ENCODE measurements around the gene SNX2. TPM values are rescaled to one million over a fixed set of nuclear protein-coding genes. Genes with fewer than 3 reads are reported as not detected.

Gene SNX2
- total RNA-seq, 2 experiments from 2014 or later = 46.0 to 46.5 TPM

GRCh38 chr5:122871661-122872060, 96.8 kb downstream of the SNX2 start:
- ATAC-seq (ENCODE audit: poor library complexity) (no peak), DNase-seq (no peak)
- Mint-ChIP-seq H3K4me3 (no peak overlapping the region), H3K4me1 (ENCODE audit: low read depth) (no peaks in the 10 kb centered on the region), H3K36me3 (ENCODE audit: low read depth) (no peaks in the 10 kb centered on the region), H3K27me3 (no peaks in the 10 kb centered on the region), H3K27ac (no peak overlapping the region), H3K9me3 (no peaks in the 10 kb centered on the region)
- ChIA-PET POLR2A (no interaction called here), CTCF (no interaction called here)
- Histone ChIP-seq H3K27ac (ENCODE audit: low read depth in 1 of 2, low read length in 2 of 2) (no peak overlapping the region), H3K9me3 (ENCODE audit: control insufficient read depth in 1 of 2, insufficient read depth in 1 of 2, low read length in 2 of 2) (no peaks in the 10 kb centered on the region), H3K36me3 (ENCODE audit: insufficient read depth, low read length) (no peaks in the 10 kb centered on the region), H3K4me3 (ENCODE audit: low read length) (no peak overlapping the region), H3K27me3 (ENCODE audit: control insufficient read depth in 1 of 2, insufficient read depth in 2 of 2, low read length in 2 of 2) (no peaks in the 10 kb centered on the region), H3K4me1 (ENCODE audit: insufficient read depth, low read length) (no peaks in the 10 kb centered on the region)
- TF ChIP-seq CTCF (IDR thresholded peaks at IDR 0.05) = no peak
- intact Hi-C loops (cut with DNase I, micrococcal nuclease) = no loop called here

- no peaks in the 10 kb centered on the region for H3K4me1 Mint-ChIP-seq (ENCODE audit: low read depth)
- H3K4me1 ChIP-seq (ENCODE audit: insufficient read depth, low read length) = no peaks in the 10 kb centered on the region
- H3K27me3 Mint-ChIP-seq = no peaks in the 10 kb centered on the region
- H3K36me3 Mint-ChIP-seq (ENCODE audit: low read depth) = no peaks in the 10 kb centered on the region
- H3K27ac Mint-ChIP-seq = no peak overlapping the region
- no peak overlapping the region for H3K27ac ChIP-seq (ENCODE audit: low read depth in 1 of 2, low read length in 2 of 2)
- H3K36me3 ChIP-seq (ENCODE audit: insufficient read depth, low read length) = no peaks in the 10 kb centered on the region
- no peaks in the 10 kb centered on the region for H3K27me3 ChIP-seq (ENCODE audit: control insufficient read depth in 1 of 2, insufficient read depth in 2 of 2, low read length in 2 of 2)
- ATAC-seq (ENCODE audit: poor library complexity) = no peak
- ChIA-PET CTCF (no interaction called here), POLR2A (no interaction called here)
- no peak overlapping the region for H3K4me3 ChIP-seq (ENCODE audit: low read length)
- DNase-seq = no peak
- no peaks in the 10 kb centered on the region for H3K9me3 ChIP-seq (ENCODE audit: control insufficient read depth in 1 of 2, insufficient read depth in 1 of 2, low read length in 2 of 2)
- H3K9me3 Mint-ChIP-seq = no peaks in the 10 kb centered on the region
- H3K4me3 Mint-ChIP-seq = no peak overlapping the region
- intact Hi-C loops (cut with DNase I, micrococcal nuclease) = no loop called here
- TF ChIP-seq CTCF (IDR thresholded peaks at IDR 0.05) = no peak
Observed at GRCh38 chr5:122874179-122874875, 99.4 kb downstream of the SNX2 start.

GRCh38 chr5:122877518-122877917, 102.6 kb downstream of the SNX2 start:
- TF ChIP-seq CTCF (IDR thresholded peaks at IDR 0.05) = no peak
- Histone ChIP-seq H3K4me3 (ENCODE audit: low read length) (no peak overlapping the region), H3K9me3 (ENCODE audit: control insufficient read depth in 1 of 2, insufficient read depth in 1 of 2, low read length in 2 of 2) (no peaks in the 10 kb centered on the region), H3K4me1 (ENCODE audit: insufficient read depth, low read length) (no peaks in the 10 kb centered on the region), H3K36me3 (ENCODE audit: insufficient read depth, low read length) (no peaks in the 10 kb centered on the region), H3K27ac (ENCODE audit: low read depth in 1 of 2, low read length in 2 of 2) (no peak overlapping the region), H3K27me3 (ENCODE audit: control insufficient read depth in 1 of 2, insufficient read depth in 2 of 2, low read length in 2 of 2) (no peaks in the 10 kb centered on the region)
- H3K27ac Mint-ChIP-seq = no peak overlapping the region
- POLR2A ChIA-PET = no interaction called here
- no peaks in the 10 kb centered on the region for H3K36me3 Mint-ChIP-seq (ENCODE audit: low read depth)
- no peaks in the 10 kb centered on the region for H3K9me3 Mint-ChIP-seq
- intact Hi-C loops (cut with DNase I, micrococcal nuclease) = no loop called here
- ATAC-seq (ENCODE audit: poor library complexity) = no peak
- H3K4me3 Mint-ChIP-seq = no peak overlapping the region
- H3K27me3 Mint-ChIP-seq = no peaks in the 10 kb centered on the region
- no peaks in the 10 kb centered on the region for H3K4me1 Mint-ChIP-seq (ENCODE audit: low read depth)
- CTCF ChIA-PET = no interaction called here
- peak in 1 of 14 experiments; percentile 7 for DNase-seq

Data from CD4-positive, alpha-beta T cell (primary cell).